HCT116 (cell line): ENCODE data around the gene E2F6.

Source experiments
- EZH2phosphoT487 ChIP-seq: fragments of 200-600 bp; IDR thresholded peaks from 2 replicates; pipeline ENCODE4 v1.6.1; 2018; ENCODE audit warnings: antibody characterized with exemption, borderline replicate concordance
- POLR2AphosphoS5 ChIP-seq: IDR thresholded peaks from 2 replicates; pipeline ENCODE4 v1.6.1; 2011; ENCODE audit warnings: mild to moderate bottlenecking, low read depth, low read length, moderate library complexity
- REST ChIP-seq: IDR thresholded peaks from 2 replicates; pipeline ENCODE4 v1.6.1; 2012; ENCODE audit warnings: low read depth

- no peak for TF ChIP-seq EZH2phosphoT487
- no peak for TF ChIP-seq POLR2AphosphoS5
- no peak for TF ChIP-seq REST
These were observed 32.6 kb upstream of the E2F6 start for GRCh38 chr2:11498543-11499034.
